ENCODE results near the gene LRRC71.

GRCh38 chr1:156914440-156914856 lies 6.0 kb upstream of the LRRC71 start:
- TF ChIP-seq CTCF (IDR thresholded peaks at IDR 0.05) (no peak), POLR2A (IDR thresholded peaks at IDR 0.05) (no peak)

Measured in Peyer's patch (tissue), 4 donors.